H7 (cell line): ENCODE measurements around the gene MGAT5B. TPM values are rescaled to one million over a fixed set of nuclear protein-coding genes. Genes with fewer than 3 reads are reported as not detected.
"Not testable (repeated sequence)": the region's sequence is repeated elsewhere in the genome, so short reads cannot be mapped to it uniquely, and the experiment has no call there.

Experiments used
- DNase-seq: peaks from one replicate; pipeline ENCODE4 v3.0.0; 2012
- H3K27me3 ChIP-seq: 2 replicates; pipeline ENCODE4 v1.6.0; 2011; ENCODE audit warnings: mild to moderate bottlenecking, low read length; ENCODE audit not compliant: control insufficient read depth, insufficient read depth
- H3K36me3 ChIP-seq: replicated peaks from 2 replicates; pipeline ENCODE4 v1.5.1; 2011; ENCODE audit warnings: low read length; ENCODE audit not compliant: control insufficient read depth, insufficient read depth
- H3K4me3 ChIP-seq: 2 replicates; pipeline ENCODE4 v1.5.1; 2011; ENCODE audit warnings: low read depth, mild to moderate bottlenecking, control low read depth, low read length, moderate library complexity; ENCODE audit not compliant: insufficient read depth
- total RNA-seq: library from RNA; depleted of rRNA; stranded (reverse); fragments of >200 nt; shearing (Covaris generic); gene quantifications from 2 replicates; pipeline ENCODE4 v1.2.3, GENCODE V29; 2014

The MGAT5B gene
- total RNA-seq, 1 experiment from 2014 or later, result 3.7 TPM

- Histone ChIP-seq H3K4me3 (no peak overlapping the region), H3K27me3 (no peaks in the 10 kb centered on the region), H3K36me3 (no peaks in the 10 kb centered on the region)
- DNase-seq, result peak; percentile 58
These were observed 88.8 kb downstream of the MGAT5B start for GRCh38 chr17:76956846-76957540.

DNA sequence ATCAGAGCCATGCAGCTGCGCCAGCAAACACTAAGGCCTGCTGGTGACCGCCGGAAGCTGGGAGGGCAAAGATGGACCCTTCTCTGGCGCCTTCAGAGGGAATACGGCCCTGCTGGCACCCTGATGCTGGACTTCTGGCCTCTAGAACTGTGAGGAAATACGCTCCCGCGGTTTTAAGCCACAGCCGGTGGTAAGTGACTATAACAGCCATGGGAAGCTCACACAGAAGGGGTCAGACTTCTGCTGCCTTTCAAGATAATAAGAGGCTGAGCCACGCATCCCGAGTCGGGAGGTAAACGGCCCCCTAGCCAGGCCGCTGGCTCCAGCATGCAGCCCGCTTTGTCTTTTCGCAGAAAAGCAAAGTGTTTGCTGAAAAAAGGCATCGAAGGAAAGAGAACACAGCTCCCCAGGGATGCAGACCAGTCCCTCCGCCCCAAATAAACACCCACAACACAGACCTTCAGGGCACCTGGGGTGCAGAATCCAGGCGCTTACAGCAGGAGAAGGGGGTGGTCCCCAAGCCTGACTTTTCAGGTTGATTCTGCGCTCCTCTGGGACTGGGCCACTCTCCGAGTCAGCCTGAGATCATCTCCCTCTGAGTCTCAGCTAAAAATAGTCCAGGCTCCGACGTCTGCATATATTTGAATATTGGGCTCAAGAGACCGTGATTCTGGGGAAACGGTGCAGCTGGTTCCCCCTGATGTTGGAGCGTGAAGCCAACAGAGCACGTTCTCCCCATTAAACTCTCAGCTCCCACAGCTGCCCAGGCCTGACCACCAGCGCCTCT is 89.7 kb downstream of the MGAT5B start:
- Histone ChIP-seq H3K4me3 (no peak overlapping the region), H3K36me3 (peaks cover under 1% of the 10 kb centered on the region), H3K27me3 (no peaks in the 10 kb centered on the region)
- DNase-seq, result peak; percentile 64

- Histone ChIP-seq H3K4me3 (no peak overlapping the region), H3K36me3 (peaks cover 2% of the 10 kb centered on the region), H3K27me3 (no peaks in the 10 kb centered on the region)
- DNase-seq, result no peak
These were observed 90.8 kb downstream of the MGAT5B start for GRCh38 chr17:76958974-76959373.

DNA sequence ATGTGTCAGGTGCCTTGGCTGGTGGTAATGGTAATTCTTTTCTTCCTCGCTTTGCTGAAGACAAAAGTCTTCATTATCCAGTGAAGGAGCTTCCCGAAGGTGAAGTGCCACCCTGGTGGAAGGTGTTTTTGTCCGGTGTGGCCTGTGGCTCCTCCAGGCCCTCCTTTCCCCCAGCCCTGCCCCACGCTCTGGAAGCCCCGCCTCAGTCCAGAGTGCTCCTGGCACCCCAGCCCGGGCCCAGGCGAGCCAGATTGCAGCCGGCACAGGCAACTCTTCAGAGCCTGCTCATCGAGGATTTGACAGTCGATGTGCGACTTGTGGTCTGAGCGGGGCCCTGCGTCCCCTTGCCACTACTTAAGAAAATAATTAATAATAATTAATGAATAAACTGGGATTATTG is 93.7 kb downstream of the MGAT5B start:
- peaks cover 2% of the 10 kb centered on the region for H3K36me3 ChIP-seq
- H3K4me3 ChIP-seq, result no peak overlapping the region
- H3K27me3 ChIP-seq, result no peaks in the 10 kb centered on the region
- DNase-seq, result no peak

DNA sequence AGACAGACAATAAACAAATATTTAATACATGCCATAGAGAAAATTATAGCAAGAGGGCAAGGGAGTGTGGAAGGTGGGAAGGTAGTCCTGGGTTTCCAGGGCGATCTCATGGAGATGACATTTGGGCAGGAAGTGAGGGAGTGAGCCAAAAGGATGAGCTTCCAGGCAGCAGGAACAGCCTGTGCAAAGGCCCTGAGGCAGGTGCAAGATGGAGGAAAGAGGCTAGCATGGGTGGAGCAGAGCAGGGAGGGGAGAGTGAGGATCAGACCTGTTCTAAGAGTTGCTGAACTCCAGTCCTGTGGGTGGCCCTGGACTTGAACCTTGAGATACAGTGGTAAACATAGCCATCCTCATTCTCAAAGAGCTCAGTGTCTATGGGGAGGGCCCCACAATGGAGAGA is 94.7 kb downstream of the MGAT5B start:
- DNase-seq, result no peak
- Histone ChIP-seq H3K4me3 (no peak overlapping the region), H3K36me3 (peaks cover 2% of the 10 kb centered on the region), H3K27me3 (no peaks in the 10 kb centered on the region)

DNA sequence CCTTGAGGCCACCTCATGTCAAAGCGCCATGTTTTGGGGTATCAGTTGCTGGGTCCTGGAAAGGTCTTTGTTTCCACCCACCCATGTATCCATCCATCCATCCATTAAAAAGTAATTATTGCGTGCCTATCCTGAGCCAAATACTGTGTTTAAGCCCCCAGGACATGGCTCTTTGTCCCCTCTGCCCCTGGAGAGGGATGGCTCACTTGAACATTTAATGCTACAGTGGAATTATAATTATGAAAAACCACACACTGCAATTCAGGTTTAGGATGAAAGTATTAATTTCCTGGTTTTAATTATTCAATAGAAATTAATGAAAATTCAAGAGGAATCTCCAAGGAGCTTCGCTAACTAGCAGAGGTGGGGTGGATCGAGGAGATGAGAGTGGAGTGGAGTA is 97.8 kb downstream of the MGAT5B start:
- Histone ChIP-seq H3K36me3 (peaks cover 2% of the 10 kb centered on the region), H3K27me3 (no peaks in the 10 kb centered on the region), H3K4me3 (no peak overlapping the region)
- no peak for DNase-seq

- no peaks in the 10 kb centered on the region for H3K27me3 ChIP-seq
- DNase-seq, result no peak
- H3K36me3 ChIP-seq, result peaks cover 2% of the 10 kb centered on the region
- no peak overlapping the region for H3K4me3 ChIP-seq
These were observed 98.4 kb downstream of the MGAT5B start for GRCh38 chr17:76966486-76967181.

DNA sequence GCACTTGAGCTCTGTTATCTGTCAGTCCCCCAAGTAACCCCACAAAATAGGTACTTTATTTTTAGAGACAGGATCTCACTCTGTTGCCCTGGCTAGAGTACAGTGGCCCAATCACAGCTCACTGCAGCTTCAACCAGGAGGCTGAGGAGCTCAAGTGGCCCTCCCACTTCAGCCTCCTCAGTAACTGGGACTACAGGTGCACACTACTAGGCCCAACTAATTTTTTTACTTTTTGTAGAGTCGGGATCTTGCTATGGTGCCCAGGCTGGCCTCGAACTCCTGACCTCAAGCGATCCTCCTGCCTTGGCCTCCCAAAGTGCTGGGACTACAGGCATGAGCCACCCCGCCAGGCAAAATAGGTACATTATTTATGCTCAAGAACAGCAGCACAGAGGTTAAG is 99.6 kb downstream of the MGAT5B start:
- DNase-seq, result no peak
- Histone ChIP-seq H3K4me3 (0 out of 2 replicates have a peak overlapping the region, but pooled peaks have one; percentile 56), H3K27me3 (no peaks in the 10 kb centered on the region), H3K36me3 (peaks cover 2% of the 10 kb centered on the region)

- peak; percentile 94 for DNase-seq
- Histone ChIP-seq H3K4me3 (peak overlapping the region; percentile 56), H3K36me3 (no peaks in the 10 kb centered on the region), H3K27me3 (no peaks in the 10 kb centered on the region)
These were observed 100.7 kb downstream of the MGAT5B start for GRCh38 chr17:76968707-76969597.

- H3K36me3 ChIP-seq, result no peaks in the 10 kb centered on the region
- H3K4me3 ChIP-seq, result peak overlapping the region; percentile 50
- no peaks in the 10 kb centered on the region for H3K27me3 ChIP-seq
- peak; percentile 90 for DNase-seq
These were observed 101.5 kb downstream of the MGAT5B start for GRCh38 chr17:76969598-76970172.

GRCh38 chr17:76970228-76970627 is 102.0 kb downstream of the MGAT5B start:
- not testable (repeated sequence) for H3K4me3 ChIP-seq, DNase-seq, H3K27me3 ChIP-seq, H3K36me3 ChIP-seq

GRCh38 chr17:76972046-76972641 is 103.9 kb downstream of the MGAT5B start:
- no peak for DNase-seq
- Histone ChIP-seq H3K27me3 (no peaks in the 10 kb centered on the region), H3K4me3 (no peak overlapping the region), H3K36me3 (no peaks in the 10 kb centered on the region)

GRCh38 chr17:76973040-76973439 is 104.8 kb downstream of the MGAT5B start:
- DNase-seq, result no peak
- H3K27me3 ChIP-seq, result no peaks in the 10 kb centered on the region
- H3K36me3 ChIP-seq, result no peaks in the 10 kb centered on the region

More at GRCh38 chr17:76973040-76973439, 104.8 kb downstream of the MGAT5B start:
- no peak overlapping the region for H3K4me3 ChIP-seq
